Omental fat pad (tissue), 4 donors: Measurements from ENCODE around the gene COL6A5. TPM values are rescaled to one million over a fixed set of nuclear protein-coding genes. Genes with fewer than 3 reads are reported as not detected.
"Not testable (repeated sequence)": the region's sequence is repeated elsewhere in the genome, so short reads cannot be mapped to it uniquely, and the experiment has no call there.

Source experiments
- ATAC-seq: fragments of 150-250 bp; one replicate; pipeline ENCODE4 v1.9.1; 2016; ENCODE audit warnings: mild to moderate bottlenecking, moderate library complexity; ENCODE audit not compliant: low FRiP score
- DNase-seq: peaks from one replicate; pipeline ENCODE4 v3.0.0-alpha.2; 2019; ENCODE audit warnings: low spot score
- CTCF ChIP-seq, 3 donors: fragments of 450-650 bp; IDR thresholded peaks; one replicate each; pipeline ENCODE4 v1.5.1; 2016 to 2017; ENCODE audit warnings: antibody characterized with exemption in 3 of 3, mild to moderate bottlenecking in 3 of 3, moderate library complexity in 2 of 3
- total RNA-seq, 4 donors: library from RNA; depleted of rRNA; stranded (reverse); fragments of >200 nt; gene quantifications; one replicate each; pipeline ENCODE4 v1.1.0, GENCODE V29; 2016

COL6A5 gene
- total RNA-seq, 4 donors from 2014 or later: 0.09 TPM; not detected in 3

DNA sequence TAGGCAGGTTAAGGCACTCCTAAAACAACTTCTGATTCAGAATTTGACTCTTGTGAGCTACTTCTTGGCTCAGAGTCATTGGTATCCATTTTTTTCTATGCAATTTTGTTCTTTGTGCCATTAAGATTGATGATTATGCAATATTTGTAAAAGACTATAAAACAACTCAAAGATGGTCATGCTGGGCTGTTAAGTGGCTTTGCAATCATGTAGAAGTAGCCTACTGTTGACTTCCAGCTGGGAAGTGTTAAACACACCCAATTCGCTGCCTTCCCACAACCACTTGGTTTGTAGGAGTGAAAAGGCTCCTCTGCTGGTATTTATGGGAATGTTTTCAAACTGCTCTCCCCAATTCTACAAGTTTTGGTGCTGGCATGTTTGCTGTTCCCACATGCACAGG is 96.8 kb downstream of the COL6A5 start:
- no peak for TF ChIP-seq CTCF (IDR thresholded peaks at IDR 0.05)
- ATAC-seq (no peak), DNase-seq (no peak)

GRCh38 chr3:130446840-130447239 is 101.4 kb downstream of the COL6A5 start:
- ATAC-seq: not testable (repeated sequence)

DNA sequence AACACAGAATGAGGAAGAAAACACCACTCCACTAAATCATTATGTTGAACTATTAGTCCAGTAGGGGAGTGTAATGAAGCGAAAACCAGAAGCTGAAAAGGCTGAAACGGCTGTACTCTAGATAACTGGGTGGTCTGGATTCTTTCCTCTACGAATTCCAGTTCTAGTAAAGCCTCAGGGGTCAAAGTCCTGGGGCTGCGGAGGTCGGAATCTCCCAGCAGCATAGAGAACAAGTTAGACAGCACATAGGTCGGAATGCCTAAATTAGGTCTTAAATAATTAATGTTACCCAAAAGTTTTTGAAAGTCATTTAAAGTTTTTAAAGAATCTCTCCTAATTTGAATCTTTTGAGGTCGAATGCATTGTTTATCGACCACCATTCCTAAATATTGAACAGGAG is 102.7 kb downstream of the COL6A5 start:
- ATAC-seq, DNase-seq: not testable (repeated sequence)

More at GRCh38 chr3:130446840-130447239, 101.4 kb downstream of the COL6A5 start:
- DNase-seq: not testable (repeated sequence)

GRCh38 chr3:130456540-130456939 is 111.1 kb downstream of the COL6A5 start:
- no peak for ATAC-seq

GRCh38 chr3:130457671-130458070 is 112.2 kb downstream of the COL6A5 start:
- TF ChIP-seq CTCF (IDR thresholded peaks at IDR 0.05): no peak
- ATAC-seq (no peak), DNase-seq (no peak)

More at GRCh38 chr3:130456540-130456939, 111.1 kb downstream of the COL6A5 start:
- no peak for DNase-seq
- no peak for TF ChIP-seq CTCF (IDR thresholded peaks at IDR 0.05)

- ATAC-seq (no peak), DNase-seq (no peak)
- TF ChIP-seq CTCF (IDR thresholded peaks at IDR 0.05): no peak
Observed at GRCh38 chr3:130459944-130460343, 114.5 kb downstream of the COL6A5 start.

- TF ChIP-seq CTCF (IDR thresholded peaks at IDR 0.05): no peak
- no peak for ATAC-seq
- DNase-seq: no peak
Observed at GRCh38 chr3:130462089-130462488, 116.6 kb downstream of the COL6A5 start.

DNA sequence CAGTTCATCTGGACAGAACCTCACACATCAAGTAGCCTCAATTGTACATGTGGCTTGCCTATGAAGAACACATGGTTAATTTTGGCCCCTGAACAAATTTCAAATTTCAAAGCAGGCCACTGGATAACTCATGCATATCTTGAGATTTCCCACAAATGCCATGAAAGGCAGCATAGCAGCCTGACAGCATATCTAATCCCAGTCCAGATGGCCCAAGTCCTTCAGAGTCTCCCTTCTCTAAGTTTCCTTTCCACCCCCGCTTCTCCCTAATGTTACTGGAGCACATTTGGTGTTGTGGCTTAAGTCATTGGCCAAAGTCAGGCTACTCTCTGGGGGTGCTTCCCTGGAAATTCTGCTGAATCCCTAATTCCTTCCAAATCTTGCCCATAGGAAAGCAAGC is 117.7 kb downstream of the COL6A5 start:
- DNase-seq (no peak), ATAC-seq (no peak)
- no peak for TF ChIP-seq CTCF (IDR thresholded peaks at IDR 0.05)
